ENCODE measurements around the gene KCNJ18. TPM values are rescaled to one million over a fixed set of nuclear protein-coding genes. Genes with fewer than 3 reads are reported as not detected.
"Not testable (repeated sequence)": the region's sequence is repeated elsewhere in the genome, so short reads cannot be mapped to it uniquely, and the experiment has no call there.

Gene KCNJ18
- total RNA-seq, 6 experiments from 2014 or later = not detected

DNA sequence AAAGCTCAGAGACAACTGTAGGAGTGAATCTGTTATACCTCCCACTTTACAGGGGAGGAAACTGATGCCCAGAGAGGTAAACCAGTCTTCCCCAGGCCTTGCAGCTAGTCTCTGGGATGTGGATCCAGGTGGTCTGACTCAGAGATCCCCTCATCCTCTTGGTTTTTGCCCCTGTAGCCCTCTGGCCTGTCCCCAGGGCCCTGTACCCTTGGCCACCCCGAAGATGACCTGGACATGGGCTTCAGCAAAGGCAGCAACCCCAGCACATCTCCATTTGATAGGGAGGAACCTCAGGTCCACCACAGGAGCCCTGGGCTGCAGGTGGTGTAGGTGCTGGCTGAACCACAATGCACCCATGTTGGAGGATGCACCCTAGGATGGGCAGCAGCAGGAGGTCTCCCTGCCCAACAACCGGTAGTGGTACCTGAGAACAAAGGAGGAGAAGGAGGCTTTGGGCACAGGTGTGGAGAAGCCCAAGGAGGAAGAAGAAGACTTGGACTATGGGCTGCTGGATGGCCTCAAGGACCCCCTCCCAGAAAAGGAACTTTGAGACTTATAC lies 26.3 kb upstream of the KCNJ18 start:
- 18% methylated on average over 2 of the region's 2 CpGs for WGBS (ENCODE audit: insufficient coverage, low coverage, low lambda C conversion rate, missing lambda C conversion rate)
- intact Hi-C loops (cut with DNase I); H3K36me3 ChIP-seq; DNase-seq; H3K27ac ChIP-seq; H3K4me3 ChIP-seq; H3K9me3 ChIP-seq; H3K4me1 ChIP-seq; ATAC-seq; H3K27me3 ChIP-seq: not testable (repeated sequence)

DNA sequence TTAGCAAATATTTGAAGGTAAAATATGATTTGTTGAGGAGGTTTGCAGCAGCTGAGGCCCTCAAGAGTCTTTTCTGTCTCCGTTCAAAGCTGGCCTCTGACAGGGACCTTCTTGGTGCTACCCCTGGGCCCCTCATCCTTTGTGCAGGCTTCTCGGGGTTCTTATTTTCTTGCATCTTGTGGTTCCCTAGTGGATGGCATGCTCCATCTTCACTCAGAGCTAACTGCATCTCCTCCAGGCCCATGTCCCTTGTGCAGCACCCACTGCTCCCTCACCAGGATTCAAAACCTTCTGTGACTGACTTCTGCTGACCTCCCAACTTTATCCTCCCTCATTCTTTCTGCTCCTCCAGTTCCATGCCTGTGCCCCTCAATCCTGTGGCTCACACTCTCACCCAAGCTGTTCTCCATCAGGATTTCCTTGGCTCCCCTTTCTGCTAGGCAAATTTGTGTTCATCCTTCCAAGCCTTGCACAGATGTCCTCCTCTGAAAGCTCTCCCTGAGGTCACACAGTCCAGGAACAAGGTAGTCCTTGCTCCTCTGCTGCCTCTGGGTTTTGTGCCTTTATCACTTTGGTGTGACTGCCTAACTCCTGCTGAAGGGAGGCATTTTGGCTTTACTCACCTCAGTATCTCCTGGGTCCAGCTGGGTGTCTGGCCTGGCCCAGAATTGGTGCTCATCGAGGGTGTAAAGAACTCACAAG lies 25.5 kb upstream of the KCNJ18 start:
- ATAC-seq, H3K9me3 ChIP-seq: not testable (repeated sequence)
- 30% methylated on average over 3 of the region's 3 CpGs for WGBS (ENCODE audit: insufficient coverage, low coverage, low lambda C conversion rate, missing lambda C conversion rate)

GRCh38 chr17:21667413-21668117 lies 24.8 kb upstream of the KCNJ18 start:
- ATAC-seq; H3K9me3 ChIP-seq; H3K4me1 ChIP-seq; H3K27me3 ChIP-seq; H3K36me3 ChIP-seq; H3K4me3 ChIP-seq; DNase-seq; intact Hi-C loops (cut with DNase I); H3K27ac ChIP-seq: not testable (repeated sequence)
- WGBS (ENCODE audit: insufficient coverage, low coverage, low lambda C conversion rate, missing lambda C conversion rate) = 41% methylated on average over 7 of the region's 7 CpGs

More for the DNA sequence above, 25.5 kb upstream of the KCNJ18 start:
- H3K27ac ChIP-seq; H3K4me3 ChIP-seq; DNase-seq; H3K27me3 ChIP-seq; H3K36me3 ChIP-seq; intact Hi-C loops (cut with DNase I); H3K4me1 ChIP-seq: not testable (repeated sequence)

DNA sequence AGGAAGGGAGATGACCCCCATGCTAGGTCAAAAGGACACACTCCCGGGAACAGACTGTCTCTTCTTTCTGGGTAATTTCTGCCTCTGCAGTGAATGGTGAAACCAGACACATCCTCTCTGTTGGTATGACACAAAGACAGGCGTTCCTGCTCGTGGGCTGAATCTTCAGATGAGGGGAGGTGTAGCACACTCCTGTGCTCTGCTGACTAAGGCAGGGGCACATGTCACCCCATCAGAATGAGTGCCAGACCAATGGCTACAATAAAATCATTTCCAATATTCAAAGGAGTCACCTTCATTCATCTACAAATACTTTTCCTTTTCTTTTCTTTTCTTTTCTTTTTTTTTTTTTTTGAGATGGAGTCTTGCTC lies 24.2 kb upstream of the KCNJ18 start:
- DNase-seq; intact Hi-C loops (cut with DNase I); H3K36me3 ChIP-seq; H3K9me3 ChIP-seq; H3K27me3 ChIP-seq; H3K4me1 ChIP-seq; ATAC-seq; H3K4me3 ChIP-seq; H3K27ac ChIP-seq: not testable (repeated sequence)
- no CpG with 5 or more reads among the region's 3 CpGs for WGBS (ENCODE audit: insufficient coverage, low coverage, low lambda C conversion rate, missing lambda C conversion rate)

GRCh38 chr17:21668746-21669508 lies 23.4 kb upstream of the KCNJ18 start:
- H3K36me3 ChIP-seq; H3K4me3 ChIP-seq; ATAC-seq; H3K4me1 ChIP-seq; intact Hi-C loops (cut with DNase I); DNase-seq; H3K9me3 ChIP-seq; H3K27ac ChIP-seq; H3K27me3 ChIP-seq: not testable (repeated sequence)
- WGBS (ENCODE audit: insufficient coverage, low coverage, low lambda C conversion rate, missing lambda C conversion rate) = 42% methylated on average over 6 of the region's 13 CpGs

- ATAC-seq = peak in 1 of 4 donors; percentile 28
- DNase-seq; intact Hi-C loops (cut with DNase I); H3K4me3 ChIP-seq; H3K27ac ChIP-seq; H3K36me3 ChIP-seq; H3K4me1 ChIP-seq; H3K27me3 ChIP-seq; H3K9me3 ChIP-seq: not testable (repeated sequence)
- 57% methylated on average over 6 of the region's 10 CpGs for WGBS (ENCODE audit: insufficient coverage, low coverage, low lambda C conversion rate, missing lambda C conversion rate)
Measured at GRCh38 chr17:21669616-21670360, 22.5 kb upstream of the KCNJ18 start.

DNA sequence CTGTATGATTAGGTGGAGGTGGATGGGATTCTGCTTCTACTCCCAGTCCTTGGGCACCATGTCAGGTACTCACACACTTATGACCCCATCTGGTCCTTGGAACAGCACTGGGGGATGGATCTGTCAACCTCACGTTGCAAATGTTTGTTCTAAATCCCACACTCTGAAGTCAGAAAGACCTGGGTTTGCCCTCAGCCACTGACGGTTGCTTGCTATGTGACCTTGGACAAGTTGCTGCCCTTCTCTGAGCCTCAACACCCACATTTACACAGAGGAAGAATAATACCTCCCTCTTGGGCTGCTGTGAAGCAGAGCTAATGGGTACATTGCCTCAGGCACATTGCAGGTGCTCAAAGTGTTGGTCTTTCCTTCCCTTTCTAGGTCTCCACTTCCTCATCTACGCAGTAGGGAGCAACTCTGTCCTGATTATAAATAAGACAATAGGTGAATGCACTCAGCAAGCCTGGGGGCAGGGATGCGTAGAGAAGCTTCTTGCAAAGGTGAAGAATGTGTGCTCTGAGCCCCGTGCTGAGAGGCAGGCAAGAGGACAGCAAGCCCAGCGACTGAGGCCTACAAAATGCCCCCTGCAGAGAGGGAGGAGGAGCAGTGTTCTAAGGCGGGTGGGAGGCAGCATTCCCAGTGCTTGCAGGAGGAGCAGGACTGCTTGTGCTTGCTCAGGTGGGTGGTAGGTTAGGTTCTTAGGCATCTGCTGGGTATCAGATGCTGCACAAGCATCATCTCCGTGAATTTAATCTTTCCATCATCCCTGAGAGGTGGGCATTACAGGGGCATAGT lies 21.8 kb upstream of the KCNJ18 start:
- DNase-seq; ATAC-seq; H3K4me3 ChIP-seq; H3K36me3 ChIP-seq; H3K27me3 ChIP-seq; H3K27ac ChIP-seq; H3K9me3 ChIP-seq; H3K4me1 ChIP-seq; intact Hi-C loops (cut with DNase I): not testable (repeated sequence)
- WGBS (ENCODE audit: insufficient coverage, low coverage, low lambda C conversion rate, missing lambda C conversion rate) = 40% methylated on average over 5 of the region's 8 CpGs

DNA sequence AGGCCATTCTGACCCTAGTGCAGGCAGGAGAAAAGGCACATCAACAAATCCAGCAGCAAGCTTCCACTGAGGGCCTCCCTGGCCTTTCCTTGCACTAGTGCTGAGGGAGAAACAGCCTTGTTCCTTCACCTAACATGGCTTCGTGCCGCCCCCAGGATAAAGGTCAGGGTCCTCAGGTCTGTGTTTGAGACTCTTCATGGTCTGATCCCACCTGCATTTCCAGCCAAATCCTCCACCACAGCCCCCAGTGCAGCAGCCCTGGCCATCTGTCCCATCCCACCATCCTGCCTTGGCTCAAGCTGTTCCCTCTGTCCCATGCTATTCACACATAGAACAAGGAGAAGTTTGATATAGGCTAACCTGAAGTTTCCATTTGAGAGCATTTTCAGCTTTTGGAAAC lies 20.9 kb upstream of the KCNJ18 start:
- H3K27ac ChIP-seq; ATAC-seq; intact Hi-C loops (cut with DNase I); H3K9me3 ChIP-seq; DNase-seq; H3K27me3 ChIP-seq; H3K4me1 ChIP-seq; H3K36me3 ChIP-seq; H3K4me3 ChIP-seq: not testable (repeated sequence)
- no CpG with 5 or more reads among the region's 2 CpGs for WGBS (ENCODE audit: insufficient coverage, low coverage, low lambda C conversion rate, missing lambda C conversion rate)

GRCh38 chr17:21671871-21672270 lies 20.5 kb upstream of the KCNJ18 start:
- H3K4me3 ChIP-seq; H3K27me3 ChIP-seq; H3K4me1 ChIP-seq; H3K9me3 ChIP-seq; ATAC-seq; H3K27ac ChIP-seq; H3K36me3 ChIP-seq; intact Hi-C loops (cut with DNase I); DNase-seq: not testable (repeated sequence)
- 60% methylated on average over 4 of the region's 4 CpGs for WGBS (ENCODE audit: insufficient coverage, low coverage, low lambda C conversion rate, missing lambda C conversion rate)

Data from right lobe of liver (tissue), 6 donors.